K562 (cell line): ENCODE measurements around the gene POU3F1. TPM values are rescaled to one million over a fixed set of nuclear protein-coding genes. Genes with fewer than 3 reads are reported as not detected.

Source experiments
- AFF1 ChIP-seq, 2 experiments: fragments of 450-650 bp; IDR thresholded peaks; 2 replicates each; pipeline ENCODE4 v1.6.1; 2018; ENCODE audit warnings: mild to moderate bottlenecking in 2 of 2, low read depth in 1 of 2; ENCODE audit not compliant: partially characterized antibody in 2 of 2
- FOXA3 ChIP-seq, 2 experiments: fragments of 450-650 bp in 1 of 2; sonication (generic) in 1 of 2; formaldehyde crosslinking; IDR thresholded peaks in 1 of 2; conservative IDR thresholded peaks in 1 of 2; 2 replicates each; pipeline versions ENCODE4 v1.4.0 to v1.8.0; 2020 to 2022; ENCODE audit warnings: mild to moderate bottlenecking in 2 of 2, missing genetic modification reagents in 1 of 2
- TEAD1 ChIP-seq, 2 experiments: fragments of 450-650 bp in 1 of 2; sonication (generic) in 1 of 2; formaldehyde crosslinking; IDR thresholded peaks; 2 replicates each; pipeline versions ENCODE4 v1.4.0 to v1.8.0; 2020 to 2022; ENCODE audit warnings: mild to moderate bottlenecking in 2 of 2, missing genetic modification reagents in 1 of 2
- ZBTB1 ChIP-seq: sonication (generic); formaldehyde crosslinking; IDR thresholded peaks from 2 replicates; pipeline ENCODE4 v1.8.1; 2023; ENCODE audit warnings: missing genetic modification reagents, low read depth, mild to moderate bottlenecking, borderline replicate concordance
- ZBTB8A ChIP-seq: fragments of 450-650 bp; IDR thresholded peaks from 2 replicates; pipeline ENCODE4 v1.6.1; 2018; ENCODE audit warnings: mild to moderate bottlenecking, moderate library complexity; ENCODE audit not compliant: partially characterized antibody
- ZNF449 ChIP-seq: fragments of 250-450 bp; sonication (Bioruptor Pico); IDR thresholded peaks from 2 replicates; pipeline ENCODE4 v1.8.0; 2022; ENCODE audit warnings: moderate library complexity, mild to moderate bottlenecking, inconsistent platforms
- polyA plus RNA-seq, 8 experiments: library from polyadenylated mRNA; depleted of rRNA in 4 of 8; stranded (reverse) in 5 of 8; unstranded in 3 of 8; fragments of >200 nt; fragmentation: Nextera tagmentation in 2 of 8; fragmentation: Illumina TruSeq in 1 of 8; extraction: Ambion mirVana in 2 of 8; extraction: Trizol in 1 of 8; gene quantifications; 2 replicates each; pipeline versions ENCODE4 v1.2.1 to v1.2.3, GENCODE V29; 2011 to 2014; ENCODE audit warnings: inconsistent platforms in 1 of 8, missing spikeins in 1 of 8
- total RNA-seq, 7 experiments: library from RNA; depleted of rRNA in 6 of 7; stranded (reverse); fragments of >200 nt in 6 of 7; fragmentation: Illumina TruSeq in 2 of 7; extraction: Trizol in 2 of 7; gene quantifications; 2 replicates each; pipeline versions ENCODE4 v1.2.1 to v1.2.3, GENCODE V29; 2011 to 2021; ENCODE audit warnings: low replicate concordance in 1 of 7

POU3F1 gene
- total and polyA plus RNA-seq, 9 of the 15 experiments (the other 6 are each of a cell fraction or from before 2014, with no cell fraction given): 0.09 TPM; not detected in 8

- TF ChIP-seq AFF1 (IDR thresholded peaks at IDR 0.05; ENCODE audit: low read depth in 1 of 2, partially characterized antibody in 2 of 2): peak in 1 of 2 experiments; percentile 3
- TF ChIP-seq ZBTB8A: no peak
- peak in 1 of 2 experiments; percentile 25; a peak in 1 of 4 replicates for TF ChIP-seq FOXA3 (CRISPR knock-in tag; conservative IDR thresholded peaks at IDR 0.05 in 1 of 2, IDR thresholded peaks at IDR 0.05 in 1 of 2)
- 0 out of 4 replicates have a peak, but pooled peaks of 1 of the 2 experiments have one; percentile 0 for TF ChIP-seq TEAD1 (CRISPR knock-in tag; IDR thresholded peaks at IDR 0.05)
- no peak for TF ChIP-seq ZBTB1
- no peak for TF ChIP-seq ZNF449
Measured at GRCh38 chr1:38076455-38076854, 29.9 kb upstream of the POU3F1 start (continued).
